T-helper 17 cell (primary cell): ENCODE data around the gene SNX14. TPM values are rescaled to one million over a fixed set of nuclear protein-coding genes. Genes with fewer than 3 reads are reported as not detected.

ENCODE experiments used
- ATAC-seq: fragments of 150-1000 bp; cut with Tn5 transposase; 2 replicates; pipeline ENCODE4 v1.10.0; 2021; ENCODE audit warnings: mild to moderate bottlenecking, moderate library complexity
- DNase-seq, 3 donors: peaks; one replicate each; pipeline versions ENCODE4 v3.0.0 to v3.0.0-alpha.2; 2020 to 2021
- H3K9me3 ChIP-seq: one replicate; pipeline ENCODE4 v1.7.0; 2013; ENCODE audit warnings: low read length, mild to moderate bottlenecking; ENCODE audit not compliant: control insufficient read depth, poor library complexity, severe bottlenecking
- H3K27ac Mint-ChIP-seq: one replicate; pipeline ENCODE4 v1.8.0; 2022; ENCODE audit warnings: mild to moderate bottlenecking, moderate library complexity, mixed read lengths
- H3K27me3 Mint-ChIP-seq: one replicate; pipeline ENCODE4 v1.8.0; 2022; ENCODE audit warnings: mixed read lengths
- H3K36me3 Mint-ChIP-seq: one replicate; pipeline ENCODE4 v1.8.0; 2022; ENCODE audit warnings: low read depth, mixed read lengths
- H3K4me1 Mint-ChIP-seq: one replicate; pipeline ENCODE4 v1.8.0; 2022; ENCODE audit warnings: mild to moderate bottlenecking, mixed read lengths
- H3K4me3 Mint-ChIP-seq: one replicate; pipeline ENCODE4 v1.8.0; 2022; ENCODE audit warnings: mild to moderate bottlenecking, moderate library complexity, mixed read lengths
- total RNA-seq, 4 donors: library from RNA in 2 of 4; stranded (reverse) in 2 of 4; gene quantifications; one replicate each; pipeline ENCODE4 v1.2.3 and lab custom pipeline; 2022 to 2026

SNX14 gene
- total RNA-seq, 2 donors from 2014 or later: 35.8 to 36.7 TPM

GRCh38 chr6:85482905-85483700 is 110.6 kb downstream of the SNX14 start:
- peaks cover 10% of the 10 kb centered on the region for H3K4me1 Mint-ChIP-seq
- H3K9me3 ChIP-seq: no peaks in the 10 kb centered on the region
- H3K27ac Mint-ChIP-seq: no peak overlapping the region
- H3K36me3 Mint-ChIP-seq: peaks cover 2% of the 10 kb centered on the region
- peaks cover 22% of the 10 kb centered on the region for H3K27me3 Mint-ChIP-seq
- ATAC-seq (peak; percentile 86), DNase-seq (peak; percentile 46 to 77 (median 52))
- peak overlapping the region; percentile 58 for H3K4me3 Mint-ChIP-seq

GRCh38 chr6:85482206-85482904 is 111.3 kb downstream of the SNX14 start:
- peaks cover 22% of the 10 kb centered on the region for H3K27me3 Mint-ChIP-seq
- H3K27ac Mint-ChIP-seq: no peak overlapping the region
- H3K36me3 Mint-ChIP-seq: peaks cover 2% of the 10 kb centered on the region
- DNase-seq (no peak), ATAC-seq (no peak)
- no peaks in the 10 kb centered on the region for H3K9me3 ChIP-seq
- H3K4me1 Mint-ChIP-seq: peaks cover 10% of the 10 kb centered on the region
- no peak overlapping the region for H3K4me3 Mint-ChIP-seq

- H3K36me3 Mint-ChIP-seq: no peaks in the 10 kb centered on the region
- H3K9me3 ChIP-seq: no peaks in the 10 kb centered on the region
- no peak for ATAC-seq
- H3K4me1 Mint-ChIP-seq: peaks cover 10% of the 10 kb centered on the region
- no peak overlapping the region for H3K27ac Mint-ChIP-seq
- no peak overlapping the region for H3K4me3 Mint-ChIP-seq
- no peak for DNase-seq
- H3K27me3 Mint-ChIP-seq: peaks cover 27% of the 10 kb centered on the region
These were observed 114.5 kb downstream of the SNX14 start for GRCh38 chr6:85479208-85479607.

- Mint-ChIP-seq H3K4me1 (no peaks in the 10 kb centered on the region), H3K27ac (no peak overlapping the region), H3K4me3 (no peak overlapping the region), H3K27me3 (peaks cover 16% of the 10 kb centered on the region), H3K36me3 (no peaks in the 10 kb centered on the region)
- ATAC-seq (no peak), DNase-seq (no peak)
- H3K9me3 ChIP-seq: no peaks in the 10 kb centered on the region
These were observed 117.1 kb downstream of the SNX14 start for GRCh38 chr6:85476532-85476931.

DNA sequence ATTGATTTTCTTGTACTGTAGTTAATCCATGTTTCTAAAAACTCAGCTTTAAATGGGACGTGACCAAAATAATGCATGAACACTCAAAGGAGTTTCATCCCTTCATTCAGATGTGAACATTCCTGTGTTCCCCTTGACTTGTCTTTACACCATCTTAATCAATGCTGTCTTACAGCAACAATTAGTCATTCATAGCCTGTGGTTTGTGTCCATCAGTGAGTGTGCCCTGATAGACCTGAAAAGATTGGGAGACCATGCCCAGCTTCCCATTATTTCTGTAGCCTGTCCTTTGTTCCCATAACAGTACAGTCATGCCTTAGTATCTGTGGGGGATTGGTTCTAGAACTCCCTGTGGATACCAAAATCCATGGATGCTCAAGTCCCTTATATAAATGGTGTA is 119.9 kb downstream of the SNX14 start:
- H3K9me3 ChIP-seq: no peaks in the 10 kb centered on the region
- DNase-seq (no peak), ATAC-seq (no peak)
- peaks cover 11% of the 10 kb centered on the region for H3K27me3 Mint-ChIP-seq
- no peak overlapping the region for H3K27ac Mint-ChIP-seq
- H3K36me3 Mint-ChIP-seq: no peaks in the 10 kb centered on the region
- no peaks in the 10 kb centered on the region for H3K4me1 Mint-ChIP-seq
- no peak overlapping the region for H3K4me3 Mint-ChIP-seq

DNA sequence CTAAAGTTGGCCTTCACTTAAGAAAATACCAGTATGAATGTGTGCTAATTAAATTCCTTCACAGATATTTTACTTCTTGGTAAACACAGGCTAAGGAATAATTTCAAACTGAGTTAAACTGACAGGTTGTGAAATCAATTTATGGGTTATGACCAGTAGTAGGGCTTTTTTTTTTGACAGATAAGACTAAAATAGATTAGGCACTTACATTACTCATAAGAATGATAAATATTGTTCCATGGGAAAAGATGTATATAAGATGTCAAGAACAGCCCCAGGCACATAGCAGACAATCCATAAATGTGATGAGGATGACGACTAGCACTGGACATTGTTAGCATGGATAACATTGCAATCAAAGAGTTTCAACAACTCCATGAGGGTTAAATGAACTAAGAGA is 120.9 kb downstream of the SNX14 start:
- Mint-ChIP-seq H3K4me3 (no peak overlapping the region), H3K27ac (no peak overlapping the region)

DNA sequence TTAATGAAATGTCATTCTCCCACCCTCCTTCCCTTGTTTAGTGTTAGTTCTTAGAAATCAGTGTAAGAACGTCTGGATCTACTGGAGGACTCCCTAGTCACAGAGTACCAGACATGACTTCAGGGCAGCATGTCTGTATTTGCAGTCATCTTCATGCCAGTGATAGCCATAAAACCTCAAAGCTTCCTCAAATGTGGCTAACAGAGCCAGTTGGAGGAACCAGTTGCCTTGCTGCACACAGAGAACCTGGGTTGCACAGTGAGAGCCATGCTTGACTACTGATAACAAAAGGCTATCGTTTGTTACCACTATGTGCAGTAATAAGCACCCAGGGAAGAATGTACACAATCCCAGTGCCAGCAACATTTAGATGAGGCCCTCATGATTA is 123.6 kb downstream of the SNX14 start:
- no peaks in the 10 kb centered on the region for H3K36me3 Mint-ChIP-seq
- DNase-seq (no peak), ATAC-seq (no peak)
- H3K4me3 Mint-ChIP-seq: no peak overlapping the region
- no peaks in the 10 kb centered on the region for H3K9me3 ChIP-seq
- H3K27ac Mint-ChIP-seq: no peak overlapping the region
- H3K4me1 Mint-ChIP-seq: peaks cover 11% of the 10 kb centered on the region
- H3K27me3 Mint-ChIP-seq: peaks cover 11% of the 10 kb centered on the region

More for the DNA sequence above, 120.9 kb downstream of the SNX14 start:
- no peak for ATAC-seq
- no peaks in the 10 kb centered on the region for H3K9me3 ChIP-seq
- peaks cover 11% of the 10 kb centered on the region for H3K27me3 Mint-ChIP-seq
- DNase-seq: no peak
- H3K36me3 Mint-ChIP-seq: no peaks in the 10 kb centered on the region
- peaks cover 3% of the 10 kb centered on the region for H3K4me1 Mint-ChIP-seq

DNA sequence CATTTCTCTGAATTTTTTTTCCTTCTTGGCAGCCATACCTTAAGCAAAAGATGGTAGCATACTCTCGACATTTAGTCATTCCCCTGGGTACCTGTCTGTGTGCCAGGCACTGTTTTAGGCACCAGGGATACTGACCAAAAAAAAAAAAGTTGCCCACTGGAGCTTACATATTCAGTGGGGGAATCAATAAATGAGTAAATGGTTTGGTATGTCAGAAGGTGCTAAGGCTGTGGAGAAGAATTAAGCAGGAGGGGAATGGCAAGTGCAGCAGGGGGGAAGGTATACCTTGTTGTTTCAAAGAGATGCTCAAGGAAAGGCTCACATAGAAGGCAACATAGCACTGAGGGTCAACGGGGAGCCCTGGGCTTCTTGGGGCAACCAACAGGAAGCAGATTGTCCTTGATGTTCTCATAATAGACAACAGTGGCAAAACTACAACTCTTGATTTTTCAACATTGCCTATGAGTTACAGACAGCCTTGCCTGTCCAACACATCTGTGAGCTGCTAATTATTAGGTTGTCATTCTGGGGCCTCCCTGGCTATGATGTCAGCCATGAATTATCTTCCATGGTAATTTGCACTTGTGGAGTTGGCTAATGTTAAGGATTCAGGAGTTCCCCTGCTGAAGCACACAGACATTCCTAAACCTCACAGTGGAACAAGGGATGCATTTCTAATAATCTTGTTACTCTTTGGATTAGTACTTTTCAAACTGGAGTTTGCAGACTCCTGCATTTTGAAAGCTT is 124.2 kb downstream of the SNX14 start:
- Mint-ChIP-seq H3K4me1 (peaks cover 16% of the 10 kb centered on the region), H3K27ac (no peak overlapping the region), H3K27me3 (peaks cover 16% of the 10 kb centered on the region), H3K36me3 (no peaks in the 10 kb centered on the region), H3K4me3 (no peak overlapping the region)
- ATAC-seq: no peak
- H3K9me3 ChIP-seq: no peaks in the 10 kb centered on the region
- no peak for DNase-seq

DNA sequence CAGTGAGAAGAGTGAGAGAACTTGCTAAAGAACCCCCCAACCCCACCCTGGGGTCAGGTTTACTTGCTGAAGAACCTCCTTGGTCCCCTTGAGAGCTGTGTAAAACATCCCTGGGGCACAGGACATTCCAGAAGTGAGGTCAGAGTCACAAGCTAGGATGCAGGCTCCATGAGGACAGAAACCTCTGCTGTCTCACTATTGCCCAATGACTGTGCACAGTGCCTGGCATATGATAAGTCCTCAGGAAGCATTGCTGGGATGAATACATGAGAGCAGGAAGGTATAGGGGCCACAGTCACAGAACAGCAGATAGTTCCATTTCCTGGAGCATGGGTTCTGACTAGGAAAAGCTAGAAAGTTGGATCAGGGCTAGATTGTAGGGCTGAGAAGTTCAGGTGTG is 125.3 kb downstream of the SNX14 start:
- Mint-ChIP-seq H3K27ac (no peak overlapping the region), H3K27me3 (peaks cover 27% of the 10 kb centered on the region), H3K4me1 (peaks cover 20% of the 10 kb centered on the region), H3K4me3 (no peak overlapping the region), H3K36me3 (no peaks in the 10 kb centered on the region)
- DNase-seq (no peak), ATAC-seq (no peak)
- no peaks in the 10 kb centered on the region for H3K9me3 ChIP-seq

GRCh38 chr6:85465762-85466161 is 127.9 kb downstream of the SNX14 start:
- Mint-ChIP-seq H3K4me1 (peaks cover 29% of the 10 kb centered on the region), H3K27ac (no peak overlapping the region), H3K36me3 (no peaks in the 10 kb centered on the region), H3K4me3 (peak overlapping the region; percentile 33), H3K27me3 (peaks cover 42% of the 10 kb centered on the region)
- no peak for ATAC-seq
- DNase-seq: no peak
- H3K9me3 ChIP-seq: no peaks in the 10 kb centered on the region

DNA sequence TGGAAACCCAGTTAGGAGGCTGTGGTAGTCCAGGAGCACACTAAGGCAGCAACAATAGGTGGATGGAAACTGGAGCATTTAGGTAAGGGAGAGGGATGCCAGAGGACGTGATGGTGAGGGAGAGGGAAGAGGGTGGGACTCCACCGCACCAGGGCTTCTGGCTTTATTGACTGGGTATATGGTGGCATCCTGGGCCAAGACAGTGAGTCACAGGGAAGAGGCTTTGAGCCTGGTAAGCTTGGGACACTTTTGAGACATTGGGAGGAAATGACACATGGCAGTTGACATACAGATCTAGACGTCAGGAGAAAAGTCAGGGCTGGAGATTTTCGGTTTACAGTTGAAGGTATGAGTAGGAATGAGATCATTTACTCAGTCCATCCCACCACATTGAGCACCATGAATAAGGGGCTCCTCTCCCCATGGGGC is 128.9 kb downstream of the SNX14 start:
- Mint-ChIP-seq H3K27me3 (peaks cover 42% of the 10 kb centered on the region), H3K4me3 (no peak overlapping the region), H3K36me3 (no peaks in the 10 kb centered on the region), H3K27ac (no peak overlapping the region), H3K4me1 (peaks cover 29% of the 10 kb centered on the region)
- ATAC-seq (no peak), DNase-seq (no peak)
- H3K9me3 ChIP-seq: no peaks in the 10 kb centered on the region

GRCh38 chr6:85464260-85464644 is 129.4 kb downstream of the SNX14 start:
- H3K4me1 Mint-ChIP-seq: peaks cover 31% of the 10 kb centered on the region
- H3K36me3 Mint-ChIP-seq: no peaks in the 10 kb centered on the region
- no peak overlapping the region for H3K27ac Mint-ChIP-seq
- ATAC-seq (no peak), DNase-seq (no peak)
- no peak overlapping the region for H3K4me3 Mint-ChIP-seq
- peaks cover 42% of the 10 kb centered on the region for H3K27me3 Mint-ChIP-seq
- no peaks in the 10 kb centered on the region for H3K9me3 ChIP-seq

GRCh38 chr6:85463621-85464259 is 129.9 kb downstream of the SNX14 start:
- Mint-ChIP-seq H3K4me1 (peaks cover 31% of the 10 kb centered on the region), H3K36me3 (no peaks in the 10 kb centered on the region)

More at GRCh38 chr6:85463621-85464259, 129.9 kb downstream of the SNX14 start:
- no peak overlapping the region for H3K4me3 Mint-ChIP-seq
- DNase-seq (no peak), ATAC-seq (no peak)
- H3K27ac Mint-ChIP-seq: peak overlapping the region; percentile 39
- peaks cover 44% of the 10 kb centered on the region for H3K27me3 Mint-ChIP-seq
- no peaks in the 10 kb centered on the region for H3K9me3 ChIP-seq
